Stimulated activated CD8-positive, alpha-beta memory T cell treated with anti-CD3 and anti-CD28 coated beads, Interleukin-7, amount 100 ng/mL, for 48 hours (primary cell): ENCODE results near the gene LPAR1.

ENCODE experiments used
- DNase-seq, 2 donors: peaks; one replicate each; pipeline ENCODE4 v3.0.0-alpha.2; 2020; ENCODE audit warnings: low read depth in 1 of 2; ENCODE audit errors: extremely low read depth in 1 of 2

Gene LPAR1

GRCh38 chr9:111037708-111038330 lies 451 bp downstream of the LPAR1 start:
- DNase-seq = no peak

- DNase-seq = no peak
Measured at GRCh38 chr9:111037356-111037707, 938 bp downstream of the LPAR1 start.

GRCh38 chr9:111036946-111037345 lies 1.3 kb downstream of the LPAR1 start:
- DNase-seq = no peak

GRCh38 chr9:111036429-111036789 lies 1.9 kb downstream of the LPAR1 start:
- no peak for DNase-seq

- no peak for DNase-seq
Measured at GRCh38 chr9:111035543-111036428, 2.5 kb downstream of the LPAR1 start.

- DNase-seq = no peak
Measured at GRCh38 chr9:111034898-111035539, 3.3 kb downstream of the LPAR1 start.

GRCh38 chr9:111034170-111034897 lies 3.9 kb downstream of the LPAR1 start:
- DNase-seq = no peak

- DNase-seq = no peak
Measured at GRCh38 chr9:111030492-111030891, 7.8 kb downstream of the LPAR1 start.

- DNase-seq = no peak
Measured at GRCh38 chr9:111029260-111029659, 9.0 kb downstream of the LPAR1 start.

- DNase-seq = no peak
Measured at GRCh38 chr9:111027798-111028197, 10.5 kb downstream of the LPAR1 start.

GRCh38 chr9:111023128-111023527 lies 15.1 kb downstream of the LPAR1 start:
- DNase-seq = no peak

- no peak for DNase-seq
Measured at GRCh38 chr9:111020594-111020993, 17.7 kb downstream of the LPAR1 start.

GRCh38 chr9:111016426-111017045 lies 21.7 kb downstream of the LPAR1 start:
- DNase-seq = no peak

- no peak for DNase-seq
Measured at GRCh38 chr9:111016016-111016415, 22.3 kb downstream of the LPAR1 start.

GRCh38 chr9:111013707-111014106 lies 24.6 kb downstream of the LPAR1 start:
- DNase-seq = no peak

GRCh38 chr9:111013250-111013649 lies 25.0 kb downstream of the LPAR1 start:
- no peak for DNase-seq

- no peak for DNase-seq
Measured at GRCh38 chr9:111008158-111009075, 29.9 kb downstream of the LPAR1 start.

GRCh38 chr9:111005746-111006470 lies 32.4 kb downstream of the LPAR1 start:
- DNase-seq = no peak

- DNase-seq = no peak
Measured at GRCh38 chr9:111004936-111005335, 33.3 kb downstream of the LPAR1 start.
